PC-3 (cell line): ENCODE results near the gene NOP14. TPM values are rescaled to one million over a fixed set of nuclear protein-coding genes. Genes with fewer than 3 reads are reported as not detected.

Experiments used
- ATAC-seq: fragments of 200-7000 bp; cut with Tn5 transposase; 2 replicates; pipeline ENCODE4 v1.9.1; 2020; ENCODE audit warnings: mild to moderate bottlenecking, moderate library complexity
- BruUV-seq: library from RNA; stranded (reverse); fragments of 400-500 nt; replicated peaks from 2 replicates; lab custom pipeline; 2021; lab: Mats Ljungman, UMichigan
- CTCF ChIA-PET: fragments of 300-600 bp; sonication (Branson Sonifier 250); formaldehyde crosslinking; loops from one replicate; lab custom pipeline; 2022; ENCODE audit warnings: antibody characterized with exemption; lab: Charles Lee
- POLR2A ChIA-PET: fragments of 300-600 bp; sonication (Branson Sonifier 250); formaldehyde crosslinking; loops from one replicate; lab custom pipeline; 2022; ENCODE audit warnings: antibody characterized with exemption; ENCODE audit not compliant: unreplicated experiment; lab: Charles Lee
- DNase-seq: peaks from one replicate; pipeline ENCODE4 v3.0.0-alpha.2; 2015
- H2AFZ ChIP-seq: fragments of 300-600 bp; sonication (generic); 2 replicates; pipeline ENCODE4 v1.6.0; 2016; ENCODE audit warnings: antibody characterized with exemption, low read length
- H3F3A ChIP-seq: fragments of 300-600 bp; sonication (generic); one replicate; pipeline ENCODE4 v1.6.0; 2017; ENCODE audit warnings: antibody characterized with exemption, low read length, control low read depth, mild to moderate bottlenecking; ENCODE audit not compliant: unreplicated experiment
- H3K27ac ChIP-seq: fragments of 300-600 bp; sonication (generic); 2 replicates; pipeline ENCODE4 v1.5.1; 2016; ENCODE audit warnings: mild to moderate bottlenecking, low read length
- H3K27me3 ChIP-seq: fragments of 300-600 bp; sonication (generic); 2 replicates; pipeline ENCODE4 v1.6.1; 2016; ENCODE audit warnings: low read length, mixed read lengths
- H3K36me3 ChIP-seq: fragments of 300-600 bp; sonication (generic); 2 replicates; pipeline ENCODE4 v1.6.1; 2016; ENCODE audit warnings: low read depth, mixed run types, low read length, mixed read lengths
- H3K4me1 ChIP-seq: fragments of 300-600 bp; sonication (generic); 2 replicates; pipeline ENCODE4 v1.5.1; 2016; ENCODE audit warnings: low read length; ENCODE audit not compliant: insufficient read depth
- H3K4me2 ChIP-seq: fragments of 300-600 bp; sonication (generic); 2 replicates; pipeline ENCODE4 v1.6.0; 2016; ENCODE audit warnings: low read length
- H3K4me3 ChIP-seq: fragments of 300-600 bp; sonication (generic); 2 replicates; pipeline ENCODE4 v1.5.1; 2016; ENCODE audit warnings: mild to moderate bottlenecking, low read length, mixed read lengths
- H3K79me2 ChIP-seq: fragments of 300-600 bp; sonication (generic); 2 replicates; pipeline ENCODE4 v1.6.1; 2017; ENCODE audit warnings: low read length, mixed read lengths
- H3K9ac ChIP-seq: fragments of 300-600 bp; sonication (generic); 2 replicates; pipeline ENCODE4 v1.6.0; 2016; ENCODE audit warnings: mild to moderate bottlenecking, low read length
- H3K9me2 ChIP-seq: fragments of 300-600 bp; sonication (generic); replicated peaks from 2 replicates; pipeline ENCODE4 v1.6.1; 2016; ENCODE audit warnings: mixed run types, low read length, mixed read lengths
- H3K9me3 ChIP-seq: fragments of 300-600 bp; sonication (generic); 2 replicates; pipeline ENCODE4 v1.6.1; 2016; ENCODE audit warnings: low read length, mixed read lengths
- H4K20me1 ChIP-seq: fragments of 300-600 bp; sonication (generic); 2 replicates; pipeline ENCODE4 v1.6.1; 2016; ENCODE audit warnings: low read length, mixed read lengths
- EZH2 ChIP-seq: fragments of 300-600 bp; sonication (generic); IDR thresholded peaks from one replicate; pipeline ENCODE4 v1.6.1; 2017; ENCODE audit warnings: antibody characterized with exemption, mild to moderate bottlenecking, low read length; ENCODE audit not compliant: unreplicated experiment
- EZH2phosphoT487 ChIP-seq: fragments of 300-600 bp; sonication (generic); IDR thresholded peaks from 2 replicates; pipeline ENCODE4 v1.6.1; 2018; ENCODE audit warnings: mild to moderate bottlenecking, antibody characterized with exemption, low read length, borderline replicate concordance
- intact Hi-C: fragments of 100-400 bp; cut with micrococcal nuclease; formaldehyde crosslinking; loops from 2 replicates; pipeline ENCODE4 v1.9.0; 2023
- total RNA-seq: library from RNA; depleted of rRNA; stranded (reverse); fragments of >200 nt; gene quantifications from 2 replicates; pipeline ENCODE4 v1.2.3, GENCODE V29; 2014
- TF ChIP-seq, protein P1 (sequence below): fragments of 300-600 bp; sonication (generic); conservative IDR thresholded peaks from 2 replicates; pipeline ENCODE4 v1.5.1; 2017; ENCODE audit warnings: antibody characterized with exemption, low read depth, mild to moderate bottlenecking, low read length

Gene NOP14
- total RNA-seq, 1 experiment from 2014 or later: 26.0 TPM

DNA sequence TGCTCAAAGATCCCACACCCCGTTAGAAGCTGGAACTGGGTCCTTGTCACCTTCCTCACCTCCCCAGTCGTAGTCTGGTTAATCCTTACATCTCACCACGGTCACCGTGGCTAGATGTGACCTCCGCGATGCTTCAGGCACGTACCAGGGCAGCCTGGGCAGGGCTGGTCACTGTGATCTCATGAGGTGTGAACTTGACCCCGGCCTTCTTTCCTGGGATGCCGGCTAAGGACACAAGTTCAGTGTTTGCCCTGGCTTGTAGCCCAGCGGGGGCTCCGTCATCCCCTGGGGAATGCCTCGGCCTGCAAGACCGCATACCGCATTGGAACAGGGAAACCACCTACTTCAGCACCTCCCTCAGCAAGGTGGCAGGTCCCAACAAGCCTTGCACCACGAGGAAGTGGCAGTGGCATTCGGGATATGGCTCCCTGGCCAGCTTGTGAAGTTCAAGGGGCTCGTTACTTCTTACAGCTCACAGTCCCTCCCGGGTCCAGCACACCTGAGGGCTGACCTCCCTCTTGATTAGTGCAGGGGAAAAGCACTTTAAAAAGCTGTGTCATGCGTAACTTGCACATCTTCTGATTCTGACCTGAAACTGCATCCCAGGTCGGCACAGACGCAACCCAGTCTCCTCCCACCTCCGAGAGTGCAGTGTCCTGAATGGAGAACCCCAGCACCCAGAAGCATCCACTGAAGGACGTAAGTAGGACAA lies 25.9 kb downstream of the NOP14 start:
- no TSS peak for BruUV-seq
- Histone ChIP-seq H3K27ac (peak overlapping the region; percentile 92), H3K79me2 (peaks cover 23% of the 10 kb centered on the region), H3F3A (peaks cover 5% of the 10 kb centered on the region), H3K4me2 (peak overlapping the region; percentile 90), H4K20me1 (peaks cover 2% of the 10 kb centered on the region; the same call in 1 of the 2 replicates), H3K9me2 (no peaks in the 10 kb centered on the region), H3K4me3 (peak overlapping the region; percentile 98; the same call in 1 of the 2 replicates), H3K9me3 (no peaks in the 10 kb centered on the region), H2AFZ (no peak overlapping the region), H3K4me1 (peaks cover 36% of the 10 kb centered on the region), H3K27me3 (no peaks in the 10 kb centered on the region), H3K9ac (0 out of 2 replicates have a peak overlapping the region, but pooled peaks have one; percentile 64), H3K36me3 (peaks cover 20% of the 10 kb centered on the region)
- POLR2A ChIA-PET: no interaction called here
- ATAC-seq (no peak; the same call in 1 of the 2 replicates), DNase-seq (peak; percentile 56)
- intact Hi-C loops: no loop called here
- CTCF ChIA-PET: interaction anchor here (0.6 kb wide), 1 partner anchor 957 kb away, joined by 3 read pairs; no protein-coding TSS in a partner anchor
- no peak for TF ChIP-seq EZH2
- TF ChIP-seq EZH2phosphoT487: no peak
- TF ChIP-seq, protein P1, sequence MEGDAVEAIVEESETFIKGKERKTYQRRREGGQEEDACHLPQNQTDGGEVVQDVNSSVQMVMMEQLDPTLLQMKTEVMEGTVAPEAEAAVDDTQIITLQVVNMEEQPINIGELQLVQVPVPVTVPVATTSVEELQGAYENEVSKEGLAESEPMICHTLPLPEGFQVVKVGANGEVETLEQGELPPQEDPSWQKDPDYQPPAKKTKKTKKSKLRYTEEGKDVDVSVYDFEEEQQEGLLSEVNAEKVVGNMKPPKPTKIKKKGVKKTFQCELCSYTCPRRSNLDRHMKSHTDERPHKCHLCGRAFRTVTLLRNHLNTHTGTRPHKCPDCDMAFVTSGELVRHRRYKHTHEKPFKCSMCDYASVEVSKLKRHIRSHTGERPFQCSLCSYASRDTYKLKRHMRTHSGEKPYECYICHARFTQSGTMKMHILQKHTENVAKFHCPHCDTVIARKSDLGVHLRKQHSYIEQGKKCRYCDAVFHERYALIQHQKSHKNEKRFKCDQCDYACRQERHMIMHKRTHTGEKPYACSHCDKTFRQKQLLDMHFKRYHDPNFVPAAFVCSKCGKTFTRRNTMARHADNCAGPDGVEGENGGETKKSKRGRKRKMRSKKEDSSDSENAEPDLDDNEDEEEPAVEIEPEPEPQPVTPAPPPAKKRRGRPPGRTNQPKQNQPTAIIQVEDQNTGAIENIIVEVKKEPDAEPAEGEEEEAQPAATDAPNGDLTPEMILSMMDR: no peak

DNA sequence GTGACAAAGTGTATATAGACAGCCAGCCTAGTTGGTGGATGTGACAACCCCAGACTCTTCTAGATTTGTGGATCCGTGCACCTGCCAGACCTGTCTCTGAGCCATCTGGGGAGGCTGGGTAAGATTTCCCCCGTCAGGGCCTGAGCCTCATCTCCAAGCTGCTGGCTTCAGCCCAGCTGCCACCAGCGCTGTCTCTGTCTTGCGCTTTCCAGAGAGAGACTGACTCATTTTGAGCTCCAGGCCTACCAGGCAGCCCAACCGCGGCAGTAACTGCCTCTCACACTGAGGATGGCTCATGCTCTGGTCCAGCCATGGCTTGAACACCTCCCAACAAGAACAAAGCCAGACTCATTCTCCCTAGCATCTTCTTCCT lies 26.4 kb downstream of the NOP14 start:
- ChIA-PET CTCF (interaction anchor here (0.6 kb wide), 1 partner anchor 957 kb away, joined by 3 read pairs; no protein-coding TSS in a partner anchor), POLR2A (no interaction called here)
- peak; percentile 80 for DNase-seq
- intact Hi-C loops: no loop called here
- Histone ChIP-seq H3F3A (peaks cover 5% of the 10 kb centered on the region), H3K27me3 (no peaks in the 10 kb centered on the region), H3K36me3 (peaks cover 20% of the 10 kb centered on the region), H2AFZ (no peak overlapping the region), H3K4me2 (peak overlapping the region; percentile 90), H3K9ac (peak overlapping the region; percentile 64), H3K4me1 (peaks cover 36% of the 10 kb centered on the region), H3K9me3 (no peaks in the 10 kb centered on the region), H3K4me3 (peak overlapping the region; percentile 98; the same call in 1 of the 2 replicates), H3K9me2 (no peaks in the 10 kb centered on the region), H3K27ac (peak overlapping the region; percentile 92), H3K79me2 (peaks cover 23% of the 10 kb centered on the region), H4K20me1 (peaks cover 2% of the 10 kb centered on the region; the same call in 1 of the 2 replicates)
- no peak for TF ChIP-seq EZH2
- TF ChIP-seq EZH2phosphoT487: no peak
- TF ChIP-seq, protein P1: no peak
- BruUV-seq: no TSS peak
- peak; percentile 47 for ATAC-seq
